ENCODE results near the gene MB21D2.
"Not testable (repeated sequence)": the region's sequence is repeated elsewhere in the genome, so short reads cannot be mapped to it uniquely, and the experiment has no call there.

Gene MB21D2

DNA sequence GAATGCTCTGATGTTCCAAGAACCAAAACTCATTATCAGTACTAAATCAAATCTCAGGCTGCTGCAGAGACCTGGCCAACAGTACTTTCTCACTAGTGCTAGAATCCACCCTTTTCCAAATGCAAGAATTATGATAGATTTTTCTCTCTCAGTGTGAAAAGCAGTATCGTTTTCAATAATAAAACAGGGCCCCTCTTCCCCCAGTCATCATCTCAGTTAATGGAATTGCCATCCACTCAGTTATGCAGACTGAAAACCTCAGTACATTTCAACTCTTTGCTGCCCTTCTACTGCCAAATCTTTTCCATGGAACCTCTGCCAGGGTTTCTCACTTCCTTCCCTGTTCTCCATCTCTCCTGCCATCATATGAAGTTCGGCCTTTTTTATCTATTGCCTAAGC is 117.9 kb downstream of the MB21D2 start:
- Histone ChIP-seq H3K4me2 (ENCODE audit: low read depth, low read length) (no peak overlapping the region), H3K9ac (ENCODE audit: low read length) (no peak overlapping the region), H2AFZ (ENCODE audit: low read length) (no peak overlapping the region), H3K27ac (ENCODE audit: low read length) (no peak overlapping the region), H3K9me2 (replicated peaks; ENCODE audit: insufficient read depth, low read length) (no peaks in the 10 kb centered on the region), H4K20me1 (ENCODE audit: insufficient read depth, low read length) (no peaks in the 10 kb centered on the region), H3K4me3 (ENCODE audit: low read length) (no peak overlapping the region), H3K27me3 (replicated peaks; ENCODE audit: insufficient read depth, low read length) (no peaks in the 10 kb centered on the region), H3K36me3 (replicated peaks; ENCODE audit: insufficient read depth, low read length) (no peaks in the 10 kb centered on the region), H3K9me3 (replicated peaks; ENCODE audit: insufficient read depth, low read length) (no peaks in the 10 kb centered on the region), H3F3A (ENCODE audit: insufficient read depth, low read length) (no peaks in the 10 kb centered on the region), H3K4me1 (ENCODE audit: low read length) (no peaks in the 10 kb centered on the region), H3K79me2 (ENCODE audit: low read length) (no peaks in the 10 kb centered on the region)
- DNase-seq, result no peak
- TF ChIP-seq EZH2 (optimal IDR thresholded peaks at IDR 0.05; ENCODE audit: low read depth, low read length), result no peak
- TF ChIP-seq, protein P1, sequence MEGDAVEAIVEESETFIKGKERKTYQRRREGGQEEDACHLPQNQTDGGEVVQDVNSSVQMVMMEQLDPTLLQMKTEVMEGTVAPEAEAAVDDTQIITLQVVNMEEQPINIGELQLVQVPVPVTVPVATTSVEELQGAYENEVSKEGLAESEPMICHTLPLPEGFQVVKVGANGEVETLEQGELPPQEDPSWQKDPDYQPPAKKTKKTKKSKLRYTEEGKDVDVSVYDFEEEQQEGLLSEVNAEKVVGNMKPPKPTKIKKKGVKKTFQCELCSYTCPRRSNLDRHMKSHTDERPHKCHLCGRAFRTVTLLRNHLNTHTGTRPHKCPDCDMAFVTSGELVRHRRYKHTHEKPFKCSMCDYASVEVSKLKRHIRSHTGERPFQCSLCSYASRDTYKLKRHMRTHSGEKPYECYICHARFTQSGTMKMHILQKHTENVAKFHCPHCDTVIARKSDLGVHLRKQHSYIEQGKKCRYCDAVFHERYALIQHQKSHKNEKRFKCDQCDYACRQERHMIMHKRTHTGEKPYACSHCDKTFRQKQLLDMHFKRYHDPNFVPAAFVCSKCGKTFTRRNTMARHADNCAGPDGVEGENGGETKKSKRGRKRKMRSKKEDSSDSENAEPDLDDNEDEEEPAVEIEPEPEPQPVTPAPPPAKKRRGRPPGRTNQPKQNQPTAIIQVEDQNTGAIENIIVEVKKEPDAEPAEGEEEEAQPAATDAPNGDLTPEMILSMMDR (IDR thresholded peaks at IDR 0.05; ENCODE audit: low read length), result no peak
- no peak for TF ChIP-seq EZH2phosphoT487 (IDR thresholded peaks at IDR 0.05; ENCODE audit: low read length)

DNA sequence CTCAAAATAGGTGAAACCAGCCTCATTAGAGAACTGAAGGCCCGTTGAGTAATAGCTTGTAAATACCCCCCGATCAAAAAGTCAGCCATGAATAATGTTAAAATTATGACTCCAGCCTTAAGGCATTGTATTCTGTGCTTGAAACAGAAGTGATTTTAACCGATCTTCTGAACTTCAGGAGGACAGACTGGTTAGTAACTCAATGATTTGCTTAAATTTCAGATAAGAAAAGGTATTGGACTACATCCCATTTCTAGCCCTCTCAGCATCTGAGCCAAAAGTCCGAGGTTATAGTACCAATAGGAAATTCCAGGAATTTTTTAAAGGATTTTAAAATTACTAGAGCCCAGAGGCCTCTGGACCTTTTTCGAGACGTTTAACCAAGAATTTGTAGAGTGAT is 122.6 kb downstream of the MB21D2 start:
- no peaks in the 10 kb centered on the region for H3K36me3 ChIP-seq (replicated peaks; ENCODE audit: insufficient read depth, low read length)
- H3K79me2 ChIP-seq (ENCODE audit: low read length), result no peaks in the 10 kb centered on the region
- H3K27ac ChIP-seq (ENCODE audit: low read length), result no peak overlapping the region
- no peak overlapping the region for H3K4me2 ChIP-seq (ENCODE audit: low read depth, low read length)
- no peak for DNase-seq
- H3K9ac ChIP-seq (ENCODE audit: low read length), result no peak overlapping the region
- no peak overlapping the region for H3K4me3 ChIP-seq (ENCODE audit: low read length)
- no peak overlapping the region for H2AFZ ChIP-seq (ENCODE audit: low read length)
- H3F3A ChIP-seq (ENCODE audit: insufficient read depth, low read length), result no peaks in the 10 kb centered on the region
- H3K27me3 ChIP-seq (replicated peaks; ENCODE audit: insufficient read depth, low read length), result no peaks in the 10 kb centered on the region
- H4K20me1 ChIP-seq (ENCODE audit: insufficient read depth, low read length), result no peaks in the 10 kb centered on the region
- no peaks in the 10 kb centered on the region for H3K4me1 ChIP-seq (ENCODE audit: low read length)
- H3K9me3 ChIP-seq (replicated peaks; ENCODE audit: insufficient read depth, low read length), result no peaks in the 10 kb centered on the region
- H3K9me2 ChIP-seq (replicated peaks; ENCODE audit: insufficient read depth, low read length), result no peaks in the 10 kb centered on the region
- no peak for TF ChIP-seq EZH2phosphoT487 (IDR thresholded peaks at IDR 0.05; ENCODE audit: low read length)

DNA sequence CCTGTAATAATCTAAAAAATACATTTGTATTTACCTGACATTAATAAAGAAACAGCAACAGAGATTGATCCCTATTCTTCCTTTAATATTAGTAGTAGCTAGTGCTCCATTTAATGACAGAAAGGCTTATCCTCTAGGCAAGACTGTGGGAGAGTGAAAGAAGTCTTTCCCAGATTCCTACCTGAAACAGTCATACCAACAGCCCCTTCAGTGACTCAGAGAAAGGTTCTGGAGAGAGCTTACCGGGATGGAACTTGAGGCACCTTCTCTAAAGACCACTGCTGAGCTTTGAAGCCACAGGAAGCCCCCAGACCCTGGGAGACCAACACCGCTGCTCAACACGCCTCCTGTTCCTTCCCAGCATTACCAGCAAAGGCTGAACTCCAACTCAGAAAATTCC is 123.4 kb downstream of the MB21D2 start:
- Histone ChIP-seq H2AFZ (ENCODE audit: low read length) (no peak overlapping the region), H3K9me3 (replicated peaks; ENCODE audit: insufficient read depth, low read length) (no peaks in the 10 kb centered on the region), H3K79me2 (ENCODE audit: low read length) (no peaks in the 10 kb centered on the region), H3K27me3 (replicated peaks; ENCODE audit: insufficient read depth, low read length) (no peaks in the 10 kb centered on the region), H3K9ac (ENCODE audit: low read length) (no peak overlapping the region), H3K36me3 (replicated peaks; ENCODE audit: insufficient read depth, low read length) (no peaks in the 10 kb centered on the region), H3K4me2 (ENCODE audit: low read depth, low read length) (no peak overlapping the region), H3K4me1 (ENCODE audit: low read length) (no peaks in the 10 kb centered on the region), H3K27ac (ENCODE audit: low read length) (no peak overlapping the region), H4K20me1 (ENCODE audit: insufficient read depth, low read length) (no peaks in the 10 kb centered on the region), H3F3A (ENCODE audit: insufficient read depth, low read length) (no peaks in the 10 kb centered on the region), H3K9me2 (replicated peaks; ENCODE audit: insufficient read depth, low read length) (no peaks in the 10 kb centered on the region), H3K4me3 (ENCODE audit: low read length) (no peak overlapping the region)
- TF ChIP-seq, protein P1 (IDR thresholded peaks at IDR 0.05; ENCODE audit: low read length), result no peak
- TF ChIP-seq EZH2phosphoT487 (IDR thresholded peaks at IDR 0.05; ENCODE audit: low read length), result no peak
- no peak for TF ChIP-seq EZH2 (optimal IDR thresholded peaks at IDR 0.05; ENCODE audit: low read depth, low read length)
- no peak for DNase-seq

DNA sequence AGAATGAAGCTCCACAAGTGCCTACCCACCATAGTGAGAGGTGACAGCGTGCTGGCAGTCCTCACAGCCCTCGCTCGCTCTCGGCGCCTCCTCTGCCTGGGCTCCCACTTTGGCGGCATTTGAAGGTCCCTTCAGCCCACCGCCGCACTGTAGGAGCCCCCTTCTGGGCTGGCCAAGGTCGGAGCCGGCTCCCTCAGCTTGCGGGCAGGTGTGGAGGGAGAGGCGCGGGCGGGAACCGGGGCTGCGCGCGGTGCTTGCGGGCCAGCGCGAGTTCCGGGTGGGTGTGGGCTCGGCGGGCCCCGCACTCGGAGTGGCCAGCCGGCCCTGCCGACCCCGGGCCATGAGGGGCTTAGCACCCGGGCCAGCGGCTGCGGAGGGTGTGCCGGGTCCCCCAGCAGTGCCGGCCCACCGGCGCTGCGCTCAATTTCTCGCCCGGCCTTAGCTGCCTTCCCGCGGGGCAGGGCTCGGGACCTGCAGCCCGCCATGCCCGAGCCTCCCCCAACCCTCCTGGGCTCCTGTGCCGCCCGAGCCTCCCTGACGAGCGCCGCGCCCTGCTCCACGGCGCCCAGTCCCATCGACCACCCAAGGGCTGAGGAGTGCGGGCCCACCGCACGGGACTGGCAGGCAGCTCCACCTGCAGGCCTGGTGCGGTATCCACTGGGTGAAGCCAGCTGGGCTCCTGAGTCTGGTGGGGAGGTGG is 128.7 kb downstream of the MB21D2 start:
- H3K9me2 ChIP-seq (replicated peaks; ENCODE audit: insufficient read depth, low read length); H3K27ac ChIP-seq (ENCODE audit: low read length); H3K4me2 ChIP-seq (ENCODE audit: low read depth, low read length); H3K79me2 ChIP-seq (ENCODE audit: low read length); H3K4me1 ChIP-seq (ENCODE audit: low read length); H3K36me3 ChIP-seq (replicated peaks; ENCODE audit: insufficient read depth, low read length); H4K20me1 ChIP-seq (ENCODE audit: insufficient read depth, low read length); H3K9me3 ChIP-seq (replicated peaks; ENCODE audit: insufficient read depth, low read length); H3K27me3 ChIP-seq (replicated peaks; ENCODE audit: insufficient read depth, low read length); H3F3A ChIP-seq (ENCODE audit: insufficient read depth, low read length); DNase-seq; H3K4me3 ChIP-seq (ENCODE audit: low read length); H2AFZ ChIP-seq (ENCODE audit: low read length); H3K9ac ChIP-seq (ENCODE audit: low read length): not testable (repeated sequence)

Measured in MM.1S (cell line).